NCI-H187 treated with DMSO at 0.1 percent for 48 hours (cell line): Measurements from ENCODE around the gene THSD7A.

Experiments
- DNase-seq: peaks from one replicate; lab custom pipeline; 2025; lab: John Stamatoyannopoulos, UW

Gene THSD7A

GRCh38 chr7:11404355-11404754, 427.6 kb downstream of the THSD7A start:
- DNase-seq = no peak

- no peak for DNase-seq
These were observed 428.2 kb downstream of the THSD7A start for GRCh38 chr7:11403781-11404180.

GRCh38 chr7:11394438-11394837, 437.6 kb downstream of the THSD7A start:
- no peak for DNase-seq

DNA sequence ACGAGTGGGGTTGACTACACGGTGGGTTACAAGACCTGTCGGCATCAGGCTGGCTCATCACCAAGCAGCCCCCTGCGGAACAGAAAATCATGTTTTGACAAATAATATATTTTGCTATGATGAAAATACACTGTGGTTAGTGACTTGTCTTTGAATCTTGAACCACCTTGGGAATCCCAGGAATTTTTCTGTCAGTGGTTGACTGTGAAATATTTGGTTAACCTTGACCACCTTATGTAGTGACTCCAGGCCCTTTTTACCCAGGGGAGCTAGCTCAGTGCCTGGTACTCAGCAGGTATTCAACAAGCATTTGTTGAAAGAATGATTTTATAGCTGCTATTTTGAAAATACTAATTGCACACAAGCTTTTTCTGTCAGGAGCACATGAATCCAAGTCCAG, 452.4 kb downstream of the THSD7A start:
- DNase-seq = no peak

GRCh38 chr7:11376529-11376928, 455.5 kb downstream of the THSD7A start:
- DNase-seq = no peak

GRCh38 chr7:11374629-11375028, 457.4 kb downstream of the THSD7A start:
- no peak for DNase-seq

- no peak for DNase-seq
These were observed 458.4 kb downstream of the THSD7A start for GRCh38 chr7:11373546-11374142.

DNA sequence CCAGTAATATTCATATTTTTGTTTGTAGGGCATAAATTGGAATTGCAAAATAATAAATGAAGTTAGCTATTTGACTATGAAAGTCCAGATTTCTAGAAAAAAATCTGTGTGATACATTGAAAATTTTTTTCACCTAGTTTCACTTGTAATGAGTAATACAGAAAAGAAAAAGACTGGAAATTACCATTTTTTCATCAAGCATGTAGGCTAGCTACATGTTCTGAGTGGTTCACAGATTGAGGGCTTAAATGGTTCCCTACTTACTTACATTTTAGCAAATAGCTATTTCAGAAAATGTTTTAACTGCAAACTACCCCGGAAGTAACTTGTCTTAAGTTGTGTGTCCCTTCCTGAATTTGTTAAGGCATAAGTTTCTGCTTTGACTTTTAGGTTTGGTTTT, 462.3 kb downstream of the THSD7A start:
- no peak for DNase-seq

GRCh38 chr7:11366118-11366517, 465.9 kb downstream of the THSD7A start:
- DNase-seq = no peak

GRCh38 chr7:11358637-11359036, 473.4 kb downstream of the THSD7A start:
- no peak for DNase-seq

- DNase-seq = no peak
These were observed 476.5 kb downstream of the THSD7A start for GRCh38 chr7:11355399-11356005.

DNA sequence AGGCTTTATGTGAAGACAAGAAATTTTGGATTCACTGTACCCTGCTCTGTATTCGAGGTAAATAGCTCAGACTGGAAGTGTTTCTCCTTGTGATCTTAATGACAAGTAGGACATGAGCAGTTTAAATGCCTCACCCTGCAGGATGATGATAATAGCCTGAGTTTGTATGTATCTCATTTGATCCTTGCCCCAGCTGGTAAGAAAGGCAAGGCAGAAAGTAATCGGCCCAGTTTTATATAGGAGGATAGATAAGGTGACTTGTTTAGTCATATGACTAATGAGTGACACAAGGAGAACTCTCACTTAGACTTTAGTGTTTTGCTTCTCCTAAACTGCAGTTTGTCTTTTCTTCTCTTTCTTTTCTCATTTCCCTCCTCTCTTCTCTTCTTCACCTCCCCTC, 485.7 kb downstream of the THSD7A start:
- DNase-seq = no peak

DNA sequence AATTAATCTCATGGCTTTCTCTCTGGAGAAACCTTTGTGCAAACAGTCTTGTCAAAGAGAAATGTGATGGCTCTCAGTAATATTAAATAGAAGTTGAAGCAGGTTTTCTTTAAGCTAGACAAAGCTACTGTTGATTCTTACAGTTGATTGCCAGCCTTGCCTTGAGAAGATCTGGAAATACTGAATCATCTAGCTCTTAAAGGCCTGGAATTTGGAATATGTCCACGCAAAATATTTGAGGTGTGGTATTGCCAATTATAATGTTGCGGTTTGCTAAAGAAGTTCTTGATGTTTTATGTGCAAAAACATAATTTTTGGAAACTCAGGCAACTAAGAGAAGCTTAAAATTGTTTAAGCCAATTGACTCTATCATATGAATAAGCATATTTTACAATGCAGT, 486.4 kb downstream of the THSD7A start:
- no peak for DNase-seq

DNA sequence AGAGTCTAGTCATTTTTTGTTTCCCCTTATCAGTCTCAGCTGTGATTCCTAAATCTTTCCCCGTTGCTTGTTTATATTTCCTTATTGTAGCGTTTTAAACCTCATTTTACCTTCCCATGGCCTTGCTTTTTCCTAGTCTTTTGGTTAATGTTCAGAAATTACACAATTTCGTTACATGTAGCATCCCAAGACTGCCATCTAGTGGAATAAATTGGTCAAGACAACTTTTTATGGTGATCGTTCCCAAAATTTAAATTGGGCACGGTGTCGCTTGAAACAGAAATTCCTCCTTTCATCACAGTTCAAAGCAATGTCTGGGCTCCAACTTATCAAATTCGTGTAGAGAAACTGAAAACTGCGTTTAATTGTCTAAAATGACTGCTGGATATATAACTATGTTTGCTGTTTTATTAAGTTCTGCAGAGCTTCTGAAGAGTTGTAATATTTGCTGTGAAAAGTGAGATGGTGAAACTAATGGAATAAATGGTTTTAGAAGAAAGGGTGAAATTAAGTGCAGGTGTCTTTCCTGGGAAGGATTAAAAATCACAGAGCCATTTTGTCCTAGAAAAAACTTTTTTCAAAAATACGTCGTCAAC, 488.1 kb downstream of the THSD7A start:
- DNase-seq = no peak

DNA sequence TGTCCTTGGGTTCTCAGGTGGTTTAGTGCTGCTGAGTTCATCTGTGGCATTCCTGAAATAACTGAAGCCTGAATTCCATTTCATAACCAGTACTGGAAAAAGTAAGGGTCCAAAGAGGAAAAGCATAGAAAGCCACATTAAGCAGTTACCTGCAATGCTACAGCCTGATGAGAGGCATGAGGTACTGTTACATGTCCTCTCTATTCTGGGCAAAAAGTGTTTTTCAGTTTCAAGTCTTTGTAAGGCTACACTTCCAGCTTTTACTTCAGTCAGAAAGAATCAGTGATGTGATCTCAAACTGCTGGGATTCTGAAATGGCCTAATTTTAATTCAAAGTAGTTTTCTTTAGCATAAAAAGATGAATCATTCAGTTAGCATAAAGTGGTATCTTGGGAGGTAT, 488.9 kb downstream of the THSD7A start:
- no peak for DNase-seq

DNA sequence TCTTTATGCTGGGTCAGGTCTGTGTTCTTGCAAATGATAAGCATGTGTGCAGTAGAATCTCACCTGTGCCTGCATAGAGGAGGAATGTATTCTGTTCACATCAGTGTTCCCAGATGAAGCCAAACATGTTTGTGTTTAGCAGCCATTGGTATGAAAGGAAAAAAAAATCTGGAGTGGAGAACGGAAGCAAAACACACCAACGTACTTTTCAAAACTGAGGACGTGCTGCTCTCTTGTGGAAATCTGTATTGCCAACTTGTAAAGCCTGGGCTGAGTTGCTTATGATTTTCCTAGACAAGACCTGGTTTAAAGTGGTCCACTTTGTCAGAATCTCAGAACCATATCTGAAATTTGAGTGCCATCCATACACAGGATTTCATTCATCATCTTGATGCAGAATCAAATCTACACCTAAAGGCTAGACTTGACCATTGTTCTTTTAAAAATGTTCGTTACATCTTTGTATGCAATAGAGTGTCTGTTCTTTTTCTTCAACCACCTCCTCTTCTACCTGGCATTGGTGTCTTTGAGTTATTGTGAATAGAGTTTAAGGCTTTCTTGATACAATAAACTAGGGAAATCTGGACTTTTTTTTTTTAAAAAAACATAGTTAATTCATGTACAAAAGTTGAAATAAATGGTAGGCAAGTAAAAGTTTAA, 490.6 kb downstream of the THSD7A start:
- no peak for DNase-seq

- no peak for DNase-seq
These were observed 495.6 kb downstream of the THSD7A start for GRCh38 chr7:11336432-11336831.

GRCh38 chr7:11335947-11336346, 496.1 kb downstream of the THSD7A start:
- no peak for DNase-seq

DNA sequence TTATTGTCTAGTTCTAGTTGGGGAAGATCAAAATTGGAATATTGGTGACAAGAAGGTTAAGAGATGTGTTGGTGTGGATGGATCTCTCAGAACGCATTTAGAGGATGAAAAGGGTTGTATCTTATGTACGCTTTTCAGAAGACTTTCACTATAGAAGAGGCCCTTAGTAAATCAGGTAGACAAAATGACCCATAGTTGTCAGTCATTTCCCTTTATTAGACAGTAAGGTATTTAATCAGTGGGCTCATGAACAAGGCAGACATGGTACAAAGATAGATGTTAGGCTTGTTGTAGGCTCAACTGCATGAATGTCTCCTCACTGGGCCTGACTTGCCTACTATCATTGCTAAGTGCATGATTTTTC, 499.2 kb downstream of the THSD7A start:
- no peak for DNase-seq

- no peak for DNase-seq
These were observed 499.7 kb downstream of the THSD7A start for GRCh38 chr7:11332186-11332864.

DNA sequence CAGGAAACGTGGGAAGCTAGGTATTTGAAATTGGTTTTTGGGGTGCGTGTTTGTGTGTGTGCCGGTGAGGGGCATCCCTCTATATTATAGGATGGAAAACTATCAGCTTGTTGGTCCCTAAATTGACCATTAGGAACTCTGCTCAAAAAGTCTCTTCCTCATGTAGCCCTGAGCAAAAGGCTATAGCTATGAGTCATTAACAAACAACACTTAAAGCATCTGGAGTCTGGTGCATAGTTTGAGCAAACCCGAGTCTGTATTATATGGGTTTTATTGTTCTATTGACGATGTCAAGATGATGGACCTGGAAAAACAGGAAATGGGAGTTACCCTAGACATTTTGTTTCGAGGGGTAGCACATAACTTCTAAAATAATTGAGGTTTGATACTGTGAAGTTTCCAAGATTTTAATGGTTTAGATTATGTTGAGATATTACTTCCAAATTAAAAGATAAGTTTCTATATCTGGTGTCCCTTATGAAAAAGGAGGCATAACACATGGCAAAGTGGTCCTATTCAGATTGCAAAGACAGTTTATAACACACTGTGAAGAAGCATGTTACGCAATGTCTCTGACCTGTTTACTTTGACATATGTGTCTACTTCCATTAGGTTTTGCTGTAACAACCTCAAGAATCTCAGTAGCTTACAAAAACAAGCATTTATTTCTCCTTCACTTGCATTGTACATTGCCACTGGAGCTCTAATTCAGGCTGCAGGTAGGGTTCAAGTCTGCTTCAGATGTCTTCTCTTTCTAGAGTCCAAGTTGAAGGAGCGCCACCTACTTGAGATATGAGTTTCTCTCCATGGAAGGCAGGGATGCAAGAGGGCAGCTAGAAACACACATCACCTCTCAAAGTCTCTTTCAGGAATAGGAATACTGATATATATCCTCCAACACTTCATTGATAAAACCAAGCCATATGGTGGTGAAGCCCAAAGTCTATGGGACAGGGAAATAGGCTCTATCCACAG, 500.6 kb downstream of the THSD7A start:
- DNase-seq = no peak

DNA sequence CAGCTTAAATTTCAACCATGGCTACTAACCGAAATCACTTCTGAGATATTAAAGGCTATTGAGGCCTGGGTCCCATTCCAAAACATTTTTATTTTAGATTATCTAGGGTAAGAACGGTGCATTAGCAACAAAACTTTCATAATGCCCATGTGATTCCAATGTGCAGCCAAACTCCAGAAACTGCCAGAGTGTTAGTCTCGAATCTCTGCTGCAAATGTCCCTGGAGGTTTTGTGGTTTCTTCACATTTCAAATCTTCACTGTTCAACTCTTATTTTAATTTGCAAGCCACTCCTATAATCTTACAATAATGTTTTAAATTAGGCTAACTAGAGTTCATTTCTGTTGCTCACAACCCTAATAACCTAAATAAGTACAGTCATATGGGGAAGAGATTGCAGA, 501.3 kb downstream of the THSD7A start:
- no peak for DNase-seq
